GM10266 (cell line): ENCODE measurements around the gene ZNF326.

Experiments
- DNase-seq: peaks from one replicate; pipeline ENCODE4 v3.0.0; 2012; ENCODE audit errors: extremely low spot score
- TF ChIP-seq, protein P1 (sequence below): IDR thresholded peaks from 2 replicates; pipeline ENCODE4 v1.5.1; 2012; ENCODE audit warnings: mild to moderate bottlenecking, low read depth; ENCODE audit not compliant: control insufficient read depth, insufficient read depth; ENCODE audit errors: missing control alignments

The ZNF326 gene

GRCh38 chr1:89999628-90000027 is 4.7 kb downstream of the ZNF326 start:
- TF ChIP-seq, protein P1, sequence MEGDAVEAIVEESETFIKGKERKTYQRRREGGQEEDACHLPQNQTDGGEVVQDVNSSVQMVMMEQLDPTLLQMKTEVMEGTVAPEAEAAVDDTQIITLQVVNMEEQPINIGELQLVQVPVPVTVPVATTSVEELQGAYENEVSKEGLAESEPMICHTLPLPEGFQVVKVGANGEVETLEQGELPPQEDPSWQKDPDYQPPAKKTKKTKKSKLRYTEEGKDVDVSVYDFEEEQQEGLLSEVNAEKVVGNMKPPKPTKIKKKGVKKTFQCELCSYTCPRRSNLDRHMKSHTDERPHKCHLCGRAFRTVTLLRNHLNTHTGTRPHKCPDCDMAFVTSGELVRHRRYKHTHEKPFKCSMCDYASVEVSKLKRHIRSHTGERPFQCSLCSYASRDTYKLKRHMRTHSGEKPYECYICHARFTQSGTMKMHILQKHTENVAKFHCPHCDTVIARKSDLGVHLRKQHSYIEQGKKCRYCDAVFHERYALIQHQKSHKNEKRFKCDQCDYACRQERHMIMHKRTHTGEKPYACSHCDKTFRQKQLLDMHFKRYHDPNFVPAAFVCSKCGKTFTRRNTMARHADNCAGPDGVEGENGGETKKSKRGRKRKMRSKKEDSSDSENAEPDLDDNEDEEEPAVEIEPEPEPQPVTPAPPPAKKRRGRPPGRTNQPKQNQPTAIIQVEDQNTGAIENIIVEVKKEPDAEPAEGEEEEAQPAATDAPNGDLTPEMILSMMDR: no peak
- DNase-seq: no peak

GRCh38 chr1:90000934-90001676 is 6.2 kb downstream of the ZNF326 start:
- TF ChIP-seq, protein P1: peak; percentile 20
- DNase-seq: no peak

DNA sequence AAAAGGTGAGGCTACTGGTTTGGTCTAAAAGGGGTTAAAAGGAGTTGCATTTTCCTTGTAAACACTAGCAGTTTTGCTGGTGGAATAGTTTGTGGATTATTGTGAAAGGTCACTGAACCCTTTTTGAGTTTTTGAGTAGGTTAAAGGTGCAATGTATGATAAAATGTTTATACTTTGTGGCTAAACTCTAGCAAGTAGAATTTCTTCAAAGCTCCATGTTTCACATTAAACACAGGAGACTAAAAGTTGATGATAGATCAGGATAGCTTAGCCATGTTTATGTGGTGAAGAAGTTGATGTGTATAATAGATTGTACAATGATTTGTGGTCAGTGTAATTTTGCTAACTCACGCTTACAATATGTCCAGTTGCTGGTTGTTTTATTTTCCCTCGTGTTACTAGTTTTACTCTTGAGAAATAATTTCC is 13.1 kb downstream of the ZNF326 start:
- DNase-seq: no peak
- TF ChIP-seq, protein P1: no peak

- DNase-seq: no peak
- TF ChIP-seq, protein P1: no peak
These were observed 17.4 kb downstream of the ZNF326 start for GRCh38 chr1:90012300-90012699.

DNA sequence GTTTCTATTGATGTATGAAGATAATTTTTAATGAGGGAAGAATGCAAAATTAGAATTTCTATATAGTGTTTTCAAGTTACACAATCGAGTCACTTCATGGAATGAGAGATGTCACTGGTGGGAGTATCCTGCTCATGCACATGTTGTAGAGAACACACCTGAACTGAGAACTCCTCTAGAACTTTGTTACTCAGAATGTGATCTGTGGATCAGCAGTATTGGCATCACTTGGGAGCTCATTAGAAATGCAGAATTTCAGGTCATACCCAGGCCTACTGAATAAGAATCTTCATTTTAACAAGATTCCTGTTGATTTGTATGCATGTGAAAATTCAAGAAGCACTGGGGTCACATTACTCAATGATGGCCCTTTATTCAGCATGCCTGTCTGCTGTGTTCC is 28.8 kb downstream of the ZNF326 start:
- DNase-seq: no peak
- TF ChIP-seq, protein P1: no peak

DNA sequence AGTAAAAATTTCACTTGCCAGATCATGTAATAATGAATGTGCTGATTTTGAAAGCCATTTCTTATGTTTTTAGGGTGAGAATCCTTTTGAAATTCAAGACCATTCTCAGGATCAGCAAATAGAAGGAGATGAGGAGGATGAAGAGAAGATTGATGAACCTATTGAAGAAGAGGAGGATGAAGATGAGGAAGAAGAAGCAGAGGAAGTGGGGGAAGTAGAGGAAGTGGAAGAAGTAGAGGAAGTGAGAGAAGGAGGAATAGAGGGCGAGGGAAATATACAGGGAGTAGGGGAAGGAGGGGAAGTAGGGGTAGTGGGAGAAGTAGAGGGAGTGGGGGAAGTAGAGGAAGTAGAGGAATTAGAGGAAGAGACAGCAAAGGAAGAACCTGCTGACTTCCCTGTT is 32.4 kb downstream of the ZNF326 start:
- no peak for DNase-seq

GRCh38 chr1:90039652-90040051 is 44.7 kb downstream of the ZNF326 start:
- DNase-seq: no peak
- TF ChIP-seq, protein P1: no peak

More for the DNA sequence above, 32.4 kb downstream of the ZNF326 start:
- TF ChIP-seq, protein P1: no peak
